ENCODE measurements around the gene TMEM170B.
"Not testable (repeated sequence)": the region's sequence is repeated elsewhere in the genome, so short reads cannot be mapped to it uniquely, and the experiment has no call there.

Gene TMEM170B

DNA sequence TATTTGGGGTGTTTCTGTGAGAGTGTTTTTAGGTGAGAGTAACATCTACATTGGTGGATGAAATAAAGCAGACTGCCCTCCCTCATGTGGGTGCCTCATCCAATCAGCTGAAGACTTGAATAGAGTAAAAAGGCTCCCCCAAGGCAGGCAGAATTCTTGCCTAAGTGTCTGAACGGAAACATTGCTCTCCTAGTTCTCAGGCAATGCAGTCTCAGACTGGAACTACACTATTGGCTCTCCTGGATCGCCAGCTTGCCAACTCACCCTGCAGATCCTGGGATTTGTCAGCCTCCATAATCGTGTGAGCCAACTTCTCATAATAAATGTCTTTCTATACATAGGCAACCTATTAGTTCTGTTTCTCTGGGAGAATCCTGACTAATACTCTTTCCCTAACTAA is 5.5 kb upstream of the TMEM170B start:
- DNase-seq: no peak

DNA sequence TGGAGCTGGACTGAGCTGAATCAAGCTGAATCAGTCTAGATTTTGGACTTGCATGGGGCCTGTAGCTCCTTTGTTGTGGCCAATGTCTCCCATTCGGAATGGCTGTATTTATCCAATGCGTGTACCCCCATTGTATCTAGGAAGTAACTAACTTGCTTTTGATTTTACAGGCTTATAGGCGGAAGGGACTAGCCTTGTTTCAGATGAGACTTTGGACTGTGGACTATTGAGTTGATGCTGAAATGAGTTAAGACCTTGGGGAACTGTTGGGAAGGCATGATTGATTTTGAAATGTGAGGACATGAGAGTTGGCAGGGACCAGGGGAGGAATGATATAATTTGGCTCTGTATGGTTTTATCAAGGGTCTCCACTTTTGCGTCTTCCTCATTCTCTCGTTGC is 3.0 kb upstream of the TMEM170B start:
- DNase-seq: no peak

DNA sequence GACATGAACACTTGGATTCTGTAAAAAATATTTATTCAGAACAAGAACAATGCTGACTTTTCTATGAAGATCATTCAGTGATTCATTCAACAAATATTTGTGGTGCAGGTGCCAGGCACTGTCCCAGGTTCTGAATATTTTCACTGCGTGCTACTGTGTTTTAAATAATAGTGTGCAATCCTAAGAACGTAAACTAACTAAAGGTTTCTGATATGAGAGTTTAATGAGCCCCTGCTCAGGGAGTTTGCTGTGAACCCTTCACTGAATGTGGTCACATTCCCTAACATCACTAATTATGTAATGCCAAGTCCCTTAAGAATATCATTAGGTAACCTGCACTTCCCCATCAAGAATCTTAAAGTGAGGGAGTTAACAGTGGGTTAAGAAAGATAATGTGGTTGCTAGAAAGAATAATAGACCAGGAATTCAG is 1.7 kb upstream of the TMEM170B start:
- DNase-seq: no peak

DNA sequence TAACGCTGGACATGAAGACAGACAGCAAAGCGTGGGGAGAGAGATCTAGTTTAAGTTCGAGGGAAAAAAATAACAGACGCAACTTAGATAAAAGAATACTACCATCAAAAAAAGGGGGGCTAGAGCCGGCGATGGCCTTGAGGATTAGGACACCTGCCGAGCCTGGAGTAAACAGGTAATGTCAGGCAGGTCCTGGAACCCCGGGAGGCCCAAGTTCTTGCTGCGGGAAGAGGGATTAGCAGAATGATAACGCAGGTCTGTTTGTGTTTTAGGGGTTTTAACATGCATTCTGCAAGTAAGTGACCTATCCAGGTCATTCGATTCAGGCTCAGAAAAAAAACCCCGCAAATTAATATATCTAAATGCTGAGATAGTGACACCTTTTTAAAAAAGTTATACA is 754 bp upstream of the TMEM170B start:
- peak; percentile 65 for DNase-seq

DNA sequence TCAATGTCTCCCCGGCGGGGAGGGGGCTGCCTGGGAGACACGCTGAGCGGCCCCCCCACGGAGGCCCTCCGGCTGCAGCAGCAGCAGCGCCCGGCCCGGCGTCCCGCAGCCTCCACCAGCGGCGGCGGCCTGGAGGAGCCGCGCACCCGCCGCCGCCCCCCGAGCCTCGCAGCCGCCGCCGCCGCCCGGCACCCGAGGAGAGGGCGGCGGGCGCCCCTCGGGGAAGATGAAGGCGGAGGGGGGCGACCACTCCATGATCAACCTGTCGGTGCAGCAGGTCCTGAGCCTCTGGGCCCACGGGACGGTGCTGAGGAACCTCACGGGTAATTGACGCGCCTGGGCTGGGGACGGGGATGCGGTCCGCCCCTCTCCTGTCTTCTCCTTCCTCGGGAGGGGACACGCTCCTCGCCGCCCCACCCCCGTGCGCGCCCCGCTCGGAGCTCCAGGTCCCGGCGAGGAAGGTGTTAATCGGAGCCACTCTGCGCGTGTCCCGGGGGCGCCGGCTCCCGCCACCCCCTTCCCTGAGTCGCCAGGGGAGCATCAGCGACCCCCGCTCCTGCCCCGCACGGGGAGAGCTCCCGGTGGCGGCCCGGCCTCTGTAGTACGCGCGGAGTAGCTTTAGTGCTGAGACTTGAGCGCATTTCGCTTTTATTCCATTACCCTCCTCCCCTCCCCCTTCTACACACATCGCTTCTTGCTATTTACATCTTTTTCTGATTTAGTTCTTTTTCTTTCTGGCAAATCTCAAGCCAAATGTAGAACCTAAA is 686 bp downstream of the TMEM170B start:
- DNase-seq: no peak

DNA sequence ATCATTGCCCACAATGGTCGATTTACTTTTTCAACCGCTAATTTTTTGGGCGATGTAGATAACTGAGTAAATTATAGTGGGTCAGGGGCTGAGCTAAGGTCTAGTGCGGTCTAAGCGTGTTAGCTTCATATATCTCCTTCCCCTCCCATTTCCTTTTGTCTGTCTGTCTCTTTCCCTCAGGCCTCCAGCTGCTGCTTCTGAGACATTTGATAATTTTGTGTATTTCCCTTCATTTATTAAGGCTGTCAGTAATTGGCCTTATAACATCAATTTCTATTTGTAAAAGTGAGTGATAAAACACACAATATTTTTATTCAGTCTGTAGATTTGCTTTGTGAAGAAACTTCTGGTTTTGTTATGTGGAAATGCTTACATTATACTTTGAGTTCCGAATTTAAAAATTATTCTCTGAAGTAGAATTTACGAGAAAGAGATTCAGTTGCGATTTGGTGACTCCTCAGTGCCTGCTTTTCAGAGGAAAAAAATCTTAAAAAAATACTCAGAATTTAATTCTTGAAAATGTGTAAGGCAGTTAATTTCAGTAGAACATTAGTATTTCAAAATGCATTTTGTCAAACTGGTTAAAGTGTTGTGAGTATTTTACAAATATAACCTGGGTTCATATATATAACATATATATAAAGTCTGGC is 1.4 kb downstream of the TMEM170B start:
- no peak for DNase-seq

DNA sequence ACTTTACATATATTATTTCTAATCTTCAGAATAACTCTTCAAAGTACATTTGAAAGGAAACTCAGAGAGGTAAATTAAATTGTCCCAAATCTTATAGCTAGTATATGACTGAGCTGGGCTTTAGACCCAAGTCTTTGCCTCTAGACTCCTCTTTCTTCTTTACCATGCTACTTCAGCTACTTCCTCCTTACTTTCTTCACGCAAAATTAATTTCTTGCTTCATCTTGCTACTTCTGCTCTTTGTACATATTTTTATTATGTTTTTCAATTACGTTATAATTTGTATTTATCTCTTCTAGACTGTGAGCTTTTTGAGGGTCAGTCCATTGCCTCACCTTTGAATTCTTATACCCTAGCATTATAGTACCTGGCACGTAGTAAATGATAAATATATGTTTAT is 5.3 kb downstream of the TMEM170B start:
- no peak for DNase-seq

DNA sequence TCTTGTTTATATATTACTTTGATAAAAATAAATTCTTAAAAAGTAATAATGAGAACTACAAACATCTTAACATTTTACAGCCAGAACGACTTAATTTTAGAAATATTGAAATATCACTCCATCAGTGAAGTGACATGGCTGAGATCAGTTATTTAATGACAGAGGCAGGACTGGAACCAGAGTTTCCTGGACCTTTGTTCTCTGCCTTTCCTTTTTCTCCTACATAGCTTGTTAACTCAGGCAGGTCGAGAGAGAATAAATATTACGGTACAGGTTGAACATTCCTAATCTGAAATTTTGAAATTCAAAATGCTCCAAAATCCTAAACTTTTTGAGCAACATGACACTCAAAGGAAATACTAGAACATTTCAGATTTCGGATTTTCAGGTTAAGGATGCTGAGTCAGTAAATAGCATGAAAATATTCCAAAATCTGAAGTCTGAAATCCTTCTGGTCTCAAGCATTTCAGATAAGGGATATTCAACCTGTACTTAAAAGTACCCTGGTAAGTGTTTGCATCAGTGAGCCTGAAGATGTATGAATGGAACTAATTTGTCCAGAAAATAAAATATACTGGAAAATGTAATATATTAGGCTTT is 6.5 kb downstream of the TMEM170B start:
- DNase-seq: no peak

DNA sequence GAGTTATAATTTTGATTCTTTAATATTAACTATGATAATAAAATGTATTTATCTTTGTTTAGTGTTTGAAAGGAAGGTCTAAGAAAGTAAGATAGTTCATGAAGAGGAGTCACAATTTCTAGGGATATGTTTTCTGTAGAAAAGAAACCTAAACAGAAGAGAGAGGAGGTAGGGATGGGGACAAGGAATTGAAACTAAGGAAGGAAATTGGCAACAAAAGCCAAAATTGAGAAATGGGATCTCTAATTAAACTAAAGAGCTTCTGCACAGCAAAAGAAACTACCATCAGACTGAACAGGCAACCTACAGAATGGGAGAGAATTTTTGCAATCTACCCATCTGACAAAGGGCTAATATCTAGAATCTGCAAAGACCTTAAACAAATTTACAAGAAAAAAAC is 10.3 kb downstream of the TMEM170B start:
- not testable (repeated sequence) for DNase-seq

DNA sequence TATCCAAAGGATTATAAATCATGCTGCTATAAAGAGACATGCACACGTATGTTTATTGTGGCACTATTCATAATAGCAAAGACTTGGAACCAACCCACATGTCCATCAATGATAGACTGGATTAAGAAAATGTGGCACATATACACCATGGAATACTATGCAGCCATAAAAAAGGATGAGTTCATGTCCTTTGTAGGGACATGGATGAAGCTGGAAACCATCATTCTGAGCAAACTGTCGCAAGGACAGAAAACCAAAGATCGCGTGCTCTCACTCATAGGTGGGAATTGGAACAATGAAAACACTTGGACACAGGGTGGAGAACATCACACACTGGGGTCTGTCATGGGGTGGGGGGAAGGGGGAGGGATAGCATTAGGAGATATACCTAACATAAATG is 11.0 kb downstream of the TMEM170B start:
- not testable (repeated sequence) for DNase-seq

DNA sequence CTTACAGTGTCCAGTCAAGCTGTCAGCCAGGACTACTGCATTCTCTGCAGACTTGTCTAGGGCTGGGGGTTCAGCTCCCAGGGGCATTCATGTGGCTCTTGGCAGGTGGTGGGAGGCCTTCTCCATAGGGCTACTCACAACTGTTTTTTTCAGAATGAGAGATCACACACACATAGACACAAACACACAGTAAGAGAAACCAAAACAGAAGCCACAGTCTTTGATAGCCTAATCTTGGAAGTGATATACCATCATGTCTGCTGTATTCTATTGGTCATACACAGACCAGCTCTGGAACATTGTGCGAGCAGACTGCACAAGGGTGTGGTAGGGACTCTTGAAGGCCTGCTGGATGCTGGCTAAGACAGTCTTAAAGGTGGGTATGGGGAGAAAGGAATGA is 13.5 kb downstream of the TMEM170B start:
- DNase-seq: no peak

DNA sequence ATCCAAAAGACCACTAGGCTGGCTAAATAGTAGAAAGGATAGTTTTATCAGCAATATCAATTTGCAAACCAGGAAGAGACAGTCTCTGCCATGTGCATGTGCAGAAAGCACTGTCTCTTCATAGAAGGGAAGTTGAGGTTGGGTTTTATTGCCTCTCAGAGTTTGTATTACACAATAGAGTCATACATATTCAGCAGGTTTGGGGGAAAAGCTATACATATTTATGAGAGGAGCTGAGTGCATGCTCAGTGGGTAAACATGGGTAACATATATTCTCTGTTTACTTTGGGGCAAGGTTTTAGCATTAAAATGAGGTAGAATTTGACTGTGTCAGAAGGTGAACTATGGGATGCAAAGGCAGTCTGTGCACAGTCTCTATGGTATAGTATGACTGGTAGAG is 14.9 kb downstream of the TMEM170B start:
- DNase-seq: no peak

DNA sequence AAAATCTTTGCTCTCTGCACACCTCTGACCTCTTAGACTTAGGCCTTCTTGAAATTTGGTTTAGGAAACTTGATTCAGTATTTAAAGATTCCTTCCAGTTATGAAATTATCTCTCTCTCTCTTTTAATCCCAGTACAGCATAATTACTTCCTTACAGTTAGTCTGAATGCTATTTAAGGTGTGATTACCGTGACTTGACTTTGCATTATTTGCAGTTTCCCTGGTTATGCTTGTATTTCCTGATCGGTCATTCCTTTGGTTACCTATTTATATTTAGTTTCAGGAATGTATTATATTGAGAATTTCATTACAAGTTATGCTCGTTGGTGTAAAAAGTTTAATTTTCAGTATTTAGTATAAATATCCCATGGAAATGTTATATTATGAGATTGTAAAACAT is 16.3 kb downstream of the TMEM170B start:
- DNase-seq: no peak

DNA sequence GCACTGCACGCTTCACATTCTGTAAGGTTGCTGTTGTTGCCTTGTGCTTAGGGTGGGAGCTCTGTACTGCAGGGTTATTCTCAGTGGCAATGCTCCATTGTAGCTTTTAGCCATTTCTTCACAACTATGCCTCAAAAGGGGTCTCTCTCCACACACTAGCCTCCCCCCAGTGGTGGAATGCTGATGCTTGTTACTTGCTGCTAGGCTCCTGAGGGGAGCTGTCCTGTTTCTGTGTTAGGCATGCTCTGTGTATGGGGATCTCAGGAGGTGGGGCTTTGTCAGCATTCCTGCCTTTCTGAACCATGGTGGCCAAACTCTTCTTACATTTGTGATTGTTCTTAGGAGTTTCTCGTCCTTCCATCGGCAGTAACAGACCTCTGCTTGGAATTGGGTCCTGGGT is 18.8 kb downstream of the TMEM170B start:
- no peak for DNase-seq

DNA sequence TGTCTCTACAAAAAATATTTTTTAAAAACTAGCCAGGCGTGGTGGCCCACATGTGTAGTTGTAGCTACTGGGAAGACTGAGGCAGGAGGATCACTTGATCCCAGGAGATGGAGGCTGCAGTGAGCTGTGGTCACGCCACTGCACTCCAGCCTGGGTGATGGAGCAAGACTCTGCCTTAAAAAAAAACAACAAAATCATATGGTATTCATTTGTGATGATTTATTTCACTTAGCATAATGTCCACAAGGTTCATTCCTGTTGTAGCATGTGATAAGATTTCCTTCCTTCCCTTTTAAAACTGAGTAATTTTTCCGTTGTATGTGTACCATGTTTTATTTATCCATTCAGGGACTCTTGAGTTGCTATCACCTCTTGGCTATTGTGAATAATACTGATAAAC is 26.2 kb downstream of the TMEM170B start:
- DNase-seq: no peak

DNA sequence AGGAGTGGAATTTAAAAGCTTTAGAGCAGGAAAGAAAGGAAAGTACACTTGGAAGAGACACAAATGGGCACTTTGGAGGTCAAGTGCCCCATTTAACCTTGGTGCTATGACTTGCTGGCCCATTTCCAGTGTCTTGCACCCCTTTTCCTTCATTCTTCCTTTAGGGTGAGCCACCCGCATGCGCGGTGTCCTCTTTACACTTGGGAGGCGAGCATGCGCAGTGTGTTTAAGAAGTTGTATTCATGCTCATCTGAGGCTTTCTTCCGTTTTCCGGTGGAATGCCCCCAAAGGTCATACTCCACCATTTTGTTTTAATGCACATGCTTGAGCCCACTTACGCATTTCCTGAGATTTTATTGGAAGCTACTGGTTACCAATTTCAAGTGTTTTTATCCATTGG is 29.1 kb downstream of the TMEM170B start:
- DNase-seq: no peak

DNA sequence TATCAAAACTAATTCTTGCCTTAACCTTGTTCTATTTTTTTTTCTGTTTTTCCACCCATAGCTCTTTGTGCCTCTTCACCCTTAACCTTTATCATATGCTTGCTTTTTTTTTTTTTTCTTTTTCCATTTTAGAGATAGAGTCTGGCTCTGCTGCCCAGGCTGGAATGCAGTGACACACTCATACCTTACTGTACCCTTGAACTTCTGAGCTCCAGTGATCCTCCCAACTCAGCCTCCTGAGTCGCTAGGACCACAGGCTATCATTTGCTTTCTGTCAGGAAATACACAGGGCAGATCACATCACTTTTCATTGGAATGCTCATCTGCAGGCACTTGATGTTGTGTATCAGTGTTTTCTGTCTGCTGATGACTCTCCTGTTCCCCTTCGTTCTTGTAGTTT is 33.5 kb downstream of the TMEM170B start:
- DNase-seq: no peak

DNA sequence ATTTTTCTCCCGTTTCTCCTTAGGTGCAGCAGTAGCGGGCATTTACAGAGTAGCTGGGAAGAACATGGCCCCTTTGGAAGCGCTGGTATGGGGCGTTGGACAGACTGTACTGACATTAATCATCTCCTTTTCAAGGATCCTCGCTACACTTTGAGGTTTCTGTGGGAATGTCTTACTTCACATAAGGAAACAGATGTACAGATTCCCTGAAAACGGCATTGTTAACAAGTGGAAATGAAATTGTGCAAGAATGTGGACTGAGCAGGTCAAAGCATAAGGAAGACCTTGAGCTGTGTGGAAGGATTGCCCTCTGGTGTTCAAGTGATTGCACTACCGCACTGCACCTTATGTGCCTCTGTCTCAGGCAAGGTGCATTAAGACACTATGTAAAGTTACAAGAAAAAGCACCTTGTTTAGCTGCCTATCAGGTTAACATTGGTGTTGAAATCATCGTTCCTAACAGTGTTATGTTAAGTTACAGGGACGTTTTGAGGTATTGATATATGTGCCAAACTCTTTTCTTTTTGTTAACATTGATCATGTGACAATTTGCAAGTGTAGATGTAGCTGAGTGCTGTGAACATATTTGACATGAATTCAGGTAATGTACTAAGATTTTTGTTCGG is 38.0 kb downstream of the TMEM170B start:
- DNase-seq: peak; percentile 82

DNA sequence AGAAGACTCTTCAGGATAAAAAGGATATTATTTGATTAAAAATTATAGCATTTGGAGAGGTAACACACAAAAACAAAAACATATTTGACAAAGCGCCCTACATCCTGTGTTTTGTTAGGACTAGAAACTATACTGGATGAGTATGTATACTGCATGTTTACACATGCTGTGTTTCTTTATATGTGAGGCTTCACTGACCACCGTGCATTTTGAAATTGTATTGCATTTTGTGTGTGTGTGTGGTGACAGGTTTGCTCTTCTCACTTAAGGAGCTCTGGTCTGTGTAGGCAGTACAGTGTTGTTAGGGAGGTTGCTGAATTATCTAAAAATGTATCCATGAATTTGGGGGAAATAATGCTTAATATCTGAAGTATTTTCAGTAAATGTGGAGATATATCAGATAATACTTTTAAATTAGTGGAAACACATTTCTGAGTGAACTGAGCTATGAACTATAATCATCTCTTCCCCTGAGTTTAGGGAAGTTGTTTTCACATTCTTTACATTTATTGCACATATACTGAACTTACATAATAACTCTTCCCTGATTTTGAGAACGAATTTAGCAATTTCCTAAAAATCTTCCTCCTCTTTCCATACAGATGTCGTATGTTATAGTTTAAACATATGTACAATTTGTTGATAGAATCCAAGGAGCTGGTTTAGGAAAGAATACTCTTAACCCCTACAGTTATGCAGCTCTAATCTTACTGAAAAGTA is 43.3 kb downstream of the TMEM170B start:
- DNase-seq: no peak

DNA sequence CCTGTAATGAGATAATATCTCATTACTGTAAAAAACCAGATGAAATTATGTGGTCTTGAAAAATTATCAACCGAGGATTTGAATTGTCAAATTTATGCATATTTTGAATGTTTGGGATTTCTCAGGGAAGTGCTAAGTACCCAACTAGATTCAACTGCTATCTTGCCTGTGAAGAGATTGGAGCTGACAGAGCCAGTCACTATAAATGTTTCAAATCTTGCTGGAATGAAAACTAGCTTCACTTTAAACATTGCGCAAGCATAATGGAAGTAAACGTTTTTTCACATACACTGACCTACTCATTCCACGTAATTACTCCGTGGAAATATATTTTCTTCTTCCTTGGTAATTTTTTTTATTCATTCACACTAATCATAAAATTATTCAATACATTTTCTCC is 46.7 kb downstream of the TMEM170B start:
- DNase-seq: no peak

DNA sequence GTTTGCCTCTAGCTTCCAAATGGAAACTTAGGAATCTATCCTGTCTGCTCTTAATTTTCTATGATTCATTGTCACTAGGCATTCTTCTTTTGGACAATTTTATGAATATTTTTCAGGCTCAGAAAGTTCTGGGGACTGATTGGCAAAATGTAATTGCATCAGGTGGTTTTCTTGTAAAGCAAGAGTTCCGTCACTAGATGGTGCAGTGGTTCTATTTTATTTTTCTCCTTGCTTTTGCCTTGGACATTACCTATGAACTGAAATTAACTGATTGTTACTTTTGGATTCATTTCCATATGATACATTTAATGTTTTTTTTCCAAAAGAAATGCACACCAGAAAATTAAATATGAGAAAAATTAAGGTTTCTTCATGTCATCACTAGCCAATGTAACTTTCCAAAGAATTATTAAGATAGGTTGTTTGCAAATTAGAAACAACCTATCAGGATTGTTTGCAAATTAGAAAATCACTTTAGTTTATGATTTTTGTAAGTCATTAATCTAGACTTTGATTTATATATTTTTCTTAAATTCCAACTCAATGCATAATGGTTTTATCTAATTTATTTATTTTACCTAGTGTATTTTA is 48.0 kb downstream of the TMEM170B start:
- DNase-seq: peak; percentile 73

DNA sequence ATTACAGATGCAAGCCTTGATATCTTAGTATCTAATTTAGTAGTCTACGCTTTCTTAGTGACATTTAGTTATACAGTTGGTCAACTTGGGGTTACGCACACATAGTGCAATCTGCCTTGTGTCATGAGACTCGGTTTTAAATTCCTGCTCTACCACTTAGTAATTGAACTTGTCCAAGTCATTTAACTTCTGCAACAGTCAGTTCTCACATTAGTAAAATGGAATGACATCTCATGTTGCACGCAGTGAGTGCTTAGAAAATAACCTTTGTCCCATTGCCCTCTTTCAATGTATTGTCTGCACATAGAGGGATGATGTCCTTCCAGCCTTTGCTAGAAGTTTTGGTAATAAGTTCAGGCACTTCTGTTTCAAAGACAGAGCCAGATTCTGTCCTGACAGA is 48.6 kb downstream of the TMEM170B start:
- no peak for DNase-seq

DNA sequence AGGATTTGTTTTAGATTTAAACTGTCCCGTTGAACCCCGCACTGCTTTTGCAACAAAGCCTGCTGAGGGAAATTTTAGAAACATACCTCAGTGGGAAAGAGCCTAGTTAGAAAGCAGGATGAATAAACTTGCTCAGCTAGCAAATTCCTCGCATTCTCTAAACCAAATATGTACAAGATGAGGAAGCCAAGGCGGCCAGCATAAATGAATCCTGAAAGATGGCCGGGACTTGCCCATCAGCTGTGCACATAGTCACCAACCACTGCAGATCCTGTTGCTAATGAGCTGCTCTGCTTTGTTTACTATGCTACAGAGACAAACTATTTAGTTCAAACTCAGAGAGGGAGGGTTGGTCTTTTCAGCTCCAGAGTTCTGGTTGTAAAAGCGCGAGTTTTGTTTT is 49.0 kb downstream of the TMEM170B start:
- no peak for DNase-seq
